Left ventricle myocardium inferior (tissue), 1 donor: Measurements from ENCODE around the gene HTN3. TPM values are rescaled to one million over a fixed set of nuclear protein-coding genes. Genes with fewer than 3 reads are reported as not detected.
"Not testable (repeated sequence)": the region's sequence is repeated elsewhere in the genome, so short reads cannot be mapped to it uniquely, and the experiment has no call there.

Experiments
- DNase-seq: peaks from one replicate; pipeline ENCODE4 v3.0.0-alpha.2; 2020
- H3K27ac ChIP-seq: fragments of 200-600 bp; replicated peaks from 2 replicates; pipeline ENCODE4 v1.8.0; 2021
- H3K27me3 ChIP-seq: fragments of 200-600 bp; 2 replicates; pipeline ENCODE4 v1.8.0; 2021; ENCODE audit warnings: low read depth
- H3K36me3 ChIP-seq: fragments of 200-600 bp; 2 replicates; pipeline ENCODE4 v1.8.0; 2021
- H3K4me1 ChIP-seq: fragments of 200-600 bp; 2 replicates; pipeline ENCODE4 v1.8.0; 2021
- H3K4me3 ChIP-seq: fragments of 200-600 bp; 2 replicates; pipeline ENCODE4 v1.8.0; 2021; ENCODE audit warnings: mild to moderate bottlenecking, moderate library complexity
- H3K9me3 ChIP-seq: fragments of 200-600 bp; replicated peaks from 2 replicates; pipeline ENCODE4 v1.8.0; 2021
- CTCF ChIP-seq: fragments of 200-600 bp; IDR thresholded peaks from 2 replicates; pipeline ENCODE4 v1.8.0; 2021; ENCODE audit warnings: antibody characterized with exemption, mild to moderate bottlenecking, borderline replicate concordance
- intact Hi-C: fragments of 100-400 bp; cut with micrococcal nuclease; formaldehyde crosslinking; loops from one replicate; pipeline ENCODE4 v1.11.0; 2022
- total RNA-seq: library from RNA; stranded (reverse); fragmentation: NEBNext Ultra II Directional; extraction: Animal tissue kit (Norgen Biotek cat#: 25700); gene quantifications from one replicate; pipeline ENCODE4 v1.2.1, GENCODE V29; 2021
- donor health status: DM: no; HTN: yes; CAD: no; lungs with severe emphysema.

Gene HTN3
- total RNA-seq, 1 donor from 2014 or later = not detected

- no peaks in the 10 kb centered on the region for H3K27me3 ChIP-seq
- no peaks in the 10 kb centered on the region for H3K9me3 ChIP-seq
- H3K36me3 ChIP-seq = no peaks in the 10 kb centered on the region
- TF ChIP-seq CTCF = no peak
- no peaks in the 10 kb centered on the region for H3K4me1 ChIP-seq
- no peak overlapping the region for H3K4me3 ChIP-seq
- DNase-seq = no peak
- intact Hi-C loops = no loop called here
- H3K27ac ChIP-seq = no peak overlapping the region
Observed at GRCh38 chr4:69999420-69999819, 28.8 kb upstream of the HTN3 start.

- no peak for TF ChIP-seq CTCF
- Histone ChIP-seq H3K9me3 (no peaks in the 10 kb centered on the region), H3K27ac (no peak overlapping the region), H3K4me3 (no peak overlapping the region), H3K36me3 (no peaks in the 10 kb centered on the region), H3K4me1 (no peaks in the 10 kb centered on the region), H3K27me3 (no peaks in the 10 kb centered on the region)
- no peak for DNase-seq
- intact Hi-C loops = no loop called here
Observed at GRCh38 chr4:70000711-70001110, 27.5 kb upstream of the HTN3 start.

- H3K4me1 ChIP-seq = no peaks in the 10 kb centered on the region
- DNase-seq = no peak
- no peak for TF ChIP-seq CTCF
- H3K9me3 ChIP-seq = no peaks in the 10 kb centered on the region
- no peaks in the 10 kb centered on the region for H3K27me3 ChIP-seq
- intact Hi-C loops = no loop called here
- no peak overlapping the region for H3K4me3 ChIP-seq
- no peak overlapping the region for H3K27ac ChIP-seq
- no peaks in the 10 kb centered on the region for H3K36me3 ChIP-seq
Observed at GRCh38 chr4:70002507-70002906, 25.8 kb upstream of the HTN3 start.

GRCh38 chr4:70008771-70009170 is 19.5 kb upstream of the HTN3 start:
- intact Hi-C loops = no loop called here
- no peaks in the 10 kb centered on the region for H3K27me3 ChIP-seq
- no peak overlapping the region for H3K27ac ChIP-seq
- DNase-seq = no peak
- no peaks in the 10 kb centered on the region for H3K4me1 ChIP-seq
- H3K36me3 ChIP-seq = no peaks in the 10 kb centered on the region
- H3K4me3 ChIP-seq = no peak overlapping the region
- TF ChIP-seq CTCF = no peak
- H3K9me3 ChIP-seq = peaks cover 7% of the 10 kb centered on the region

- H3K36me3 ChIP-seq, H3K27me3 ChIP-seq, H3K27ac ChIP-seq, H3K4me1 ChIP-seq, DNase-seq, H3K4me3 ChIP-seq, intact Hi-C loops: not testable (repeated sequence)
- peaks cover 10% of the 10 kb centered on the region for H3K9me3 ChIP-seq
Observed at GRCh38 chr4:70019006-70019405, 9.3 kb upstream of the HTN3 start.

GRCh38 chr4:70023218-70023617 is 5.0 kb upstream of the HTN3 start:
- no peaks in the 10 kb centered on the region for H3K36me3 ChIP-seq
- no peak overlapping the region for H3K27ac ChIP-seq

More at GRCh38 chr4:70023218-70023617, 5.0 kb upstream of the HTN3 start:
- Histone ChIP-seq H3K27me3 (no peaks in the 10 kb centered on the region), H3K4me1 (no peaks in the 10 kb centered on the region), H3K9me3 (no peaks in the 10 kb centered on the region), H3K4me3 (no peak overlapping the region)
- DNase-seq = no peak
- no peak for TF ChIP-seq CTCF
- intact Hi-C loops = no loop called here
